Liver (tissue), 9 donors: ENCODE results near the gene MAST2. TPM values are rescaled to one million over a fixed set of nuclear protein-coding genes. Genes with fewer than 3 reads are reported as not detected.

Source experiments
- DNase-seq: peaks from one replicate; pipeline ENCODE4 v3.0.0-alpha.2; 2017; ENCODE audit warnings: low spot score
- H3K27ac ChIP-seq, 2 donors: one replicate each; pipeline ENCODE4 v1.7.0; 2013; ENCODE audit warnings: inconsistent platforms in 2 of 2, low read length in 2 of 2, control low read depth in 1 of 2, low read depth in 1 of 2, mild to moderate bottlenecking in 1 of 2
- H3K27me3 ChIP-seq, 4 donors: one replicate each; pipeline versions ENCODE4 v1.6.1 to v1.7.0; 2013; ENCODE audit warnings: low read length in 3 of 4, inconsistent platforms in 1 of 4, mild to moderate bottlenecking in 1 of 4, moderate library complexity in 1 of 4; ENCODE audit not compliant: control insufficient read depth in 4 of 4, insufficient read depth in 4 of 4
- H3K36me3 ChIP-seq, 4 donors: one replicate each; pipeline versions ENCODE4 v1.6.1 to v1.7.0; 2013; ENCODE audit warnings: low read length in 3 of 4, mild to moderate bottlenecking in 3 of 4, low read depth in 1 of 4, moderate library complexity in 1 of 4; ENCODE audit not compliant: control insufficient read depth in 4 of 4, insufficient read depth in 3 of 4
- H3K4me1 ChIP-seq, 4 donors: one replicate each; pipeline versions ENCODE4 v1.6.1 to v1.7.0; 2013; ENCODE audit warnings: low read length in 3 of 4, mild to moderate bottlenecking in 3 of 4, moderate library complexity in 1 of 4; ENCODE audit not compliant: control insufficient read depth in 4 of 4, insufficient read depth in 4 of 4
- H3K4me3 ChIP-seq, 3 donors: one replicate each; pipeline versions ENCODE4 v1.6.1 to v1.7.0; 2013; ENCODE audit warnings: low read length in 3 of 3, control low read depth in 1 of 3, low read depth in 1 of 3, mild to moderate bottlenecking in 1 of 3
- H3K9ac ChIP-seq, 2 donors: one replicate each; pipeline ENCODE4 v1.7.0; 2013; ENCODE audit warnings: low read length in 2 of 2, mild to moderate bottlenecking in 2 of 2, moderate library complexity in 2 of 2, control low read depth in 1 of 2, low read depth in 1 of 2
- H3K9me3 ChIP-seq, 4 donors: one replicate each; pipeline versions ENCODE4 v1.6.1 to v1.7.0; 2013; ENCODE audit warnings: low read length in 3 of 4; ENCODE audit not compliant: control insufficient read depth in 4 of 4
- EGR1 ChIP-seq, 2 donors: IDR thresholded peaks; 2 replicates each; pipeline ENCODE4 v1.6.1; 2016 to 2018; ENCODE audit warnings: antibody characterized with exemption in 2 of 2, low read depth in 2 of 2
- FOXA2 ChIP-seq: IDR thresholded peaks from 2 replicates; pipeline ENCODE4 v1.6.1; 2016; ENCODE audit warnings: antibody characterized with exemption
- GABPA ChIP-seq, 2 donors: IDR thresholded peaks in 1 of 2; conservative IDR thresholded peaks in 1 of 2; 2 replicates each; pipeline ENCODE4 v1.6.1; 2016; ENCODE audit warnings: antibody characterized with exemption in 2 of 2, mild to moderate bottlenecking in 1 of 2, moderate library complexity in 1 of 2
- HNF4A ChIP-seq, 2 donors: conservative IDR thresholded peaks; 2 replicates each; pipeline ENCODE4 v1.6.1; 2016; ENCODE audit warnings: antibody characterized with exemption in 2 of 2, mild to moderate bottlenecking in 2 of 2
- JUND ChIP-seq, 2 donors: IDR thresholded peaks; 2 replicates each; pipeline ENCODE4 v1.6.1; 2016; ENCODE audit warnings: antibody characterized with exemption in 2 of 2
- REST ChIP-seq: IDR thresholded peaks from 2 replicates; pipeline ENCODE4 v1.6.1; 2016; ENCODE audit warnings: antibody characterized with exemption, mild to moderate bottlenecking
- RXRA ChIP-seq, 2 donors: IDR thresholded peaks; 2 replicates each; pipeline ENCODE4 v1.6.1; 2017 to 2018; ENCODE audit warnings: antibody characterized with exemption in 2 of 2, mild to moderate bottlenecking in 1 of 2
- SP1 ChIP-seq: IDR thresholded peaks from 2 replicates; pipeline ENCODE4 v1.6.1; 2018; ENCODE audit warnings: antibody characterized with exemption, mild to moderate bottlenecking
- TAF1 ChIP-seq: conservative IDR thresholded peaks from 2 replicates; pipeline ENCODE4 v1.6.1; 2016; ENCODE audit warnings: antibody characterized with exemption, mild to moderate bottlenecking
- ZBTB33 ChIP-seq: IDR thresholded peaks from 2 replicates; pipeline ENCODE4 v1.6.1; 2016; ENCODE audit warnings: antibody characterized with exemption
- whole genome bisulfite sequencing: extraction: QIAGEN DNeasy Blood & Tissue Kit; methylation state at CpG from one replicate; pipeline ENCODE4 v1.1.7; 2013; 5-methylcytosine and 5-hydroxymethylcytosine counted together
- polyA plus RNA-seq, 2 donors: library from polyadenylated mRNA; stranded (reverse) in 1 of 2; unstranded in 1 of 2; fragments of 200-250 nt in 1 of 2; fragments of >200 nt in 1 of 2; fragmentation: Nextera tagmentation in 1 of 2; extraction: Ambion mirVana in 1 of 2; gene quantifications; one replicate each; pipeline versions ENCODE4 v1.2.1 to v1.2.3, GENCODE V29; 2013 to 2015
- total RNA-seq, 2 donors: library from RNA; depleted of rRNA; stranded (reverse); fragments of >200 nt; gene quantifications; one replicate each; pipeline ENCODE4 v1.2.3, GENCODE V29; 2014
- TF ChIP-seq, protein P1 (sequence below): fragments of 150-350 bp; IDR thresholded peaks from 2 replicates; pipeline ENCODE4 v1.5.1; 2017; ENCODE audit warnings: improper control_type of control experiment, low read depth, low read length; ENCODE audit not compliant: missing input control
- TF ChIP-seq, protein P2 (sequence below): IDR thresholded peaks from 2 replicates; pipeline ENCODE4 v1.6.1; 2016; ENCODE audit warnings: antibody characterized with exemption
- donor health status: healthy.
- donor health status: healthy.
- donor health status: healthy.
- donor health status: healthy.
- donor health status: healthy.

The MAST2 gene
- total and polyA plus RNA-seq, 4 donors = 4.8 to 9.6 (median 5.7) TPM

- TF ChIP-seq, protein P1, sequence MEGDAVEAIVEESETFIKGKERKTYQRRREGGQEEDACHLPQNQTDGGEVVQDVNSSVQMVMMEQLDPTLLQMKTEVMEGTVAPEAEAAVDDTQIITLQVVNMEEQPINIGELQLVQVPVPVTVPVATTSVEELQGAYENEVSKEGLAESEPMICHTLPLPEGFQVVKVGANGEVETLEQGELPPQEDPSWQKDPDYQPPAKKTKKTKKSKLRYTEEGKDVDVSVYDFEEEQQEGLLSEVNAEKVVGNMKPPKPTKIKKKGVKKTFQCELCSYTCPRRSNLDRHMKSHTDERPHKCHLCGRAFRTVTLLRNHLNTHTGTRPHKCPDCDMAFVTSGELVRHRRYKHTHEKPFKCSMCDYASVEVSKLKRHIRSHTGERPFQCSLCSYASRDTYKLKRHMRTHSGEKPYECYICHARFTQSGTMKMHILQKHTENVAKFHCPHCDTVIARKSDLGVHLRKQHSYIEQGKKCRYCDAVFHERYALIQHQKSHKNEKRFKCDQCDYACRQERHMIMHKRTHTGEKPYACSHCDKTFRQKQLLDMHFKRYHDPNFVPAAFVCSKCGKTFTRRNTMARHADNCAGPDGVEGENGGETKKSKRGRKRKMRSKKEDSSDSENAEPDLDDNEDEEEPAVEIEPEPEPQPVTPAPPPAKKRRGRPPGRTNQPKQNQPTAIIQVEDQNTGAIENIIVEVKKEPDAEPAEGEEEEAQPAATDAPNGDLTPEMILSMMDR = no peak
- no peak for TF ChIP-seq HNF4A (conservative IDR thresholded peaks at IDR 0.05)
- no peak for TF ChIP-seq SP1
- TF ChIP-seq JUND (IDR thresholded peaks at IDR 0.05) = no peak
- TF ChIP-seq EGR1 (IDR thresholded peaks at IDR 0.05; ENCODE audit: low read depth in 2 of 2) = no peak
- TF ChIP-seq TAF1 = no peak
- TF ChIP-seq, protein P2, sequence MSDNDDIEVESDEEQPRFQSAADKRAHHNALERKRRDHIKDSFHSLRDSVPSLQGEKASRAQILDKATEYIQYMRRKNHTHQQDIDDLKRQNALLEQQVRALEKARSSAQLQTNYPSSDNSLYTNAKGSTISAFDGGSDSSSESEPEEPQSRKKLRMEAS = no peak
- TF ChIP-seq FOXA2 = no peak
- no peak for TF ChIP-seq GABPA (IDR thresholded peaks at IDR 0.05 in 1 of 2, conservative IDR thresholded peaks at IDR 0.05 in 1 of 2)
- TF ChIP-seq ZBTB33 = no peak
- TF ChIP-seq RXRA (IDR thresholded peaks at IDR 0.05) = no peak
- no peak for TF ChIP-seq REST
- DNase-seq = no peak
- Histone ChIP-seq H3K4me3 (no peak overlapping the region), H3K4me1 (peaks cover 0 to 4% (median 0%) of the 10 kb centered on the region in 4 donors), H3K9me3 (no peaks in the 10 kb centered on the region), H3K27ac (no peak overlapping the region), H3K27me3 (no peaks in the 10 kb centered on the region), H3K36me3 (no peaks in the 10 kb centered on the region), H3K9ac (no peak overlapping the region)
- 89% methylated on average over 3 of the region's 3 CpGs for WGBS
Observed at GRCh38 chr1:46068525-46068924, 265.1 kb downstream of the MAST2 start.

GRCh38 chr1:46070164-46070814 lies 266.9 kb downstream of the MAST2 start:
- H3K9me3 ChIP-seq = no peaks in the 10 kb centered on the region
- peaks cover 0 to 2% (median 0%) of the 10 kb centered on the region in 4 donors for H3K4me1 ChIP-seq
- no peak overlapping the region for H3K27ac ChIP-seq
- no peak overlapping the region for H3K9ac ChIP-seq
- H3K4me3 ChIP-seq = no peak overlapping the region
- WGBS = 78% methylated on average over 6 of the region's 6 CpGs
- no peak for DNase-seq
- H3K36me3 ChIP-seq = no peaks in the 10 kb centered on the region
- TF ChIP-seq RXRA (IDR thresholded peaks at IDR 0.05) (peak in 1 of 2 donors; percentile 33), EGR1 (IDR thresholded peaks at IDR 0.05; ENCODE audit: low read depth in 2 of 2) (no peak)
- H3K27me3 ChIP-seq = no peaks in the 10 kb centered on the region
